ENCODE data around the gene CEP112. TPM values are rescaled to one million over a fixed set of nuclear protein-coding genes. Genes with fewer than 3 reads are reported as not detected.
"Not testable (repeated sequence)": the region's sequence is repeated elsewhere in the genome, so short reads cannot be mapped to it uniquely, and the experiment has no call there.

Gene CEP112
- total and polyA plus RNA-seq, 7 experiments from 2014 or later = 0.08 to 2.5 (median 0.66) TPM; not detected in 1

GRCh38 chr17:65808566-65808965 is 383.4 kb downstream of the CEP112 start:
- H3K36me3 Mint-ChIP-seq = peaks cover 2 to 27% (median 15%) of the 10 kb centered on the region in 5 donors
- H3K27ac Mint-ChIP-seq; DNase-seq; H3K4me1 Mint-ChIP-seq; H3K27ac ChIP-seq (ENCODE audit: low read depth, low read length); H3K4me3 Mint-ChIP-seq; CTCF ChIA-PET; POLR2A ChIA-PET; H3K36me3 ChIP-seq (ENCODE audit: control insufficient read depth in 2 of 3, insufficient read depth in 3 of 3, low read length in 3 of 3); intact Hi-C loops (cut with micrococcal nuclease); ATAC-seq; H3K27me3 ChIP-seq (ENCODE audit: control insufficient read depth in 2 of 2, insufficient read depth in 2 of 2, low read length in 2 of 2); H3K9me3 ChIP-seq (ENCODE audit: control insufficient read depth in 2 of 3, low read length in 3 of 3); H3K4me1 ChIP-seq (ENCODE audit: control insufficient read depth in 2 of 2, insufficient read depth in 2 of 2, low read length in 2 of 2); H3K4me3 ChIP-seq (ENCODE audit: low read length): not testable (repeated sequence)
- H3K9me3 Mint-ChIP-seq = peaks cover 11 to 45% (median 25%) of the 10 kb centered on the region in 11 donors
- H3K27me3 Mint-ChIP-seq = peaks cover 0 to 26% (median 9%) of the 10 kb centered on the region in 5 donors

GRCh38 chr17:65807361-65807760 is 384.6 kb downstream of the CEP112 start:
- peaks cover 0 to 7% (median 0%) of the 10 kb centered on the region in 7 donors for H3K4me1 Mint-ChIP-seq

GRCh38 chr17:65801513-65801912 is 390.4 kb downstream of the CEP112 start:
- no peak for ATAC-seq
- H3K4me3 ChIP-seq (ENCODE audit: low read length) = no peak overlapping the region
- no peak for DNase-seq
- ChIA-PET POLR2A (no interaction called here), CTCF (no interaction called here)
- H3K36me3 Mint-ChIP-seq = peaks cover under 1 to 15% (median 6%) of the 10 kb centered on the region in 5 donors
- no peak overlapping the region for H3K27ac Mint-ChIP-seq
- no peak overlapping the region for H3K4me3 Mint-ChIP-seq
- peaks cover 0 to 14% (median 6%) of the 10 kb centered on the region in 5 donors for H3K27me3 Mint-ChIP-seq
- no peaks in the 10 kb centered on the region for H3K27me3 ChIP-seq (ENCODE audit: control insufficient read depth in 2 of 2, insufficient read depth in 2 of 2, low read length in 2 of 2)
- H3K36me3 ChIP-seq (ENCODE audit: control insufficient read depth in 2 of 3, insufficient read depth in 3 of 3, low read length in 3 of 3) = no peaks in the 10 kb centered on the region
- H3K4me1 Mint-ChIP-seq = peaks cover 0 to 8% (median 0%) of the 10 kb centered on the region in 7 donors
- no peak overlapping the region for H3K27ac ChIP-seq (ENCODE audit: low read depth, low read length)
- H3K9me3 ChIP-seq (ENCODE audit: control insufficient read depth in 2 of 3, low read length in 3 of 3) = peaks cover 0 to 7% (median 3%) of the 10 kb centered on the region in 3 experiments
- no peaks in the 10 kb centered on the region for H3K4me1 ChIP-seq (ENCODE audit: control insufficient read depth in 2 of 2, insufficient read depth in 2 of 2, low read length in 2 of 2)
- H3K9me3 Mint-ChIP-seq = peaks cover 2 to 28% (median 14%) of the 10 kb centered on the region in 11 donors
- intact Hi-C loops (cut with micrococcal nuclease) = no loop called here

More at GRCh38 chr17:65807361-65807760, 384.6 kb downstream of the CEP112 start:
- POLR2A ChIA-PET = no interaction called here
- CTCF ChIA-PET = no interaction called here
- Mint-ChIP-seq H3K27me3 (peaks cover 0 to 30% (median 9%) of the 10 kb centered on the region in 5 donors), H3K27ac (no peak overlapping the region), H3K9me3 (peaks cover 16 to 51% (median 31%) of the 10 kb centered on the region in 11 donors), H3K36me3 (peaks cover 4 to 27% (median 22%) of the 10 kb centered on the region in 5 donors), H3K4me3 (no peak overlapping the region)
- ATAC-seq = no peak
- no peaks in the 10 kb centered on the region for H3K9me3 ChIP-seq (ENCODE audit: control insufficient read depth in 2 of 3, low read length in 3 of 3)
- H3K36me3 ChIP-seq (ENCODE audit: control insufficient read depth in 2 of 3, insufficient read depth in 3 of 3, low read length in 3 of 3) = no peaks in the 10 kb centered on the region
- no peak for DNase-seq
- no peaks in the 10 kb centered on the region for H3K27me3 ChIP-seq (ENCODE audit: control insufficient read depth in 2 of 2, insufficient read depth in 2 of 2, low read length in 2 of 2)
- H3K4me1 ChIP-seq (ENCODE audit: control insufficient read depth in 2 of 2, insufficient read depth in 2 of 2, low read length in 2 of 2) = no peaks in the 10 kb centered on the region
- H3K27ac ChIP-seq (ENCODE audit: low read depth, low read length) = no peak overlapping the region
- intact Hi-C loops (cut with micrococcal nuclease) = no loop called here
- no peak overlapping the region for H3K4me3 ChIP-seq (ENCODE audit: low read length)

- no peaks in the 10 kb centered on the region for H3K4me1 ChIP-seq (ENCODE audit: control insufficient read depth in 2 of 2, insufficient read depth in 2 of 2, low read length in 2 of 2)
- no peak overlapping the region for H3K27ac Mint-ChIP-seq
- no peak overlapping the region for H3K4me3 ChIP-seq (ENCODE audit: low read length)
- peaks cover 0 to 7% (median 3%) of the 10 kb centered on the region in 3 experiments for H3K9me3 ChIP-seq (ENCODE audit: control insufficient read depth in 2 of 3, low read length in 3 of 3)
- no peaks in the 10 kb centered on the region for H3K27me3 ChIP-seq (ENCODE audit: control insufficient read depth in 2 of 2, insufficient read depth in 2 of 2, low read length in 2 of 2)
- peaks cover 2 to 26% (median 14%) of the 10 kb centered on the region in 11 donors for H3K9me3 Mint-ChIP-seq
- H3K36me3 ChIP-seq (ENCODE audit: control insufficient read depth in 2 of 3, insufficient read depth in 3 of 3, low read length in 3 of 3) = no peaks in the 10 kb centered on the region
- ChIA-PET POLR2A (no interaction called here), CTCF (no interaction called here)
- ATAC-seq = no peak
- peaks cover 0 to 9% (median 5%) of the 10 kb centered on the region in 5 donors for H3K27me3 Mint-ChIP-seq
- no peak overlapping the region for H3K4me3 Mint-ChIP-seq
- H3K36me3 Mint-ChIP-seq = peaks cover 0 to 15% (median 5%) of the 10 kb centered on the region in 5 donors
- H3K4me1 Mint-ChIP-seq = peaks cover 0 to 8% (median 0%) of the 10 kb centered on the region in 7 donors
- H3K27ac ChIP-seq (ENCODE audit: low read depth, low read length) = no peak overlapping the region
- no peak for DNase-seq
- intact Hi-C loops (cut with micrococcal nuclease) = no loop called here
These were observed 391.3 kb downstream of the CEP112 start for GRCh38 chr17:65800655-65801054.

GRCh38 chr17:65799869-65800268 is 392.1 kb downstream of the CEP112 start:
- peaks cover 0 to 7% (median 3%) of the 10 kb centered on the region in 3 experiments for H3K9me3 ChIP-seq (ENCODE audit: control insufficient read depth in 2 of 3, low read length in 3 of 3)
- H3K27ac Mint-ChIP-seq = no peak overlapping the region
- no peak overlapping the region for H3K27ac ChIP-seq (ENCODE audit: low read depth, low read length)
- peaks cover 0 to 8% (median 0%) of the 10 kb centered on the region in 7 donors for H3K4me1 Mint-ChIP-seq
- CTCF ChIA-PET = no interaction called here
- H3K4me3 Mint-ChIP-seq = no peak overlapping the region
- POLR2A ChIA-PET = no interaction called here
- no peak overlapping the region for H3K4me3 ChIP-seq (ENCODE audit: low read length)
- H3K27me3 ChIP-seq (ENCODE audit: control insufficient read depth in 2 of 2, insufficient read depth in 2 of 2, low read length in 2 of 2) = no peaks in the 10 kb centered on the region
- intact Hi-C loops (cut with micrococcal nuclease) = loop anchor here in 1 of 2 donors (10.0 kb wide), 1 partner anchor 385 kb away; no protein-coding TSS in a partner anchor
- no peaks in the 10 kb centered on the region for H3K4me1 ChIP-seq (ENCODE audit: control insufficient read depth in 2 of 2, insufficient read depth in 2 of 2, low read length in 2 of 2)
- peaks cover 0 to 9% (median 0%) of the 10 kb centered on the region in 5 donors for H3K27me3 Mint-ChIP-seq
- DNase-seq = no peak
- ATAC-seq = no peak
- peaks cover 2 to 22% (median 14%) of the 10 kb centered on the region in 11 donors for H3K9me3 Mint-ChIP-seq
- peaks cover 0 to 15% (median 5%) of the 10 kb centered on the region in 5 donors for H3K36me3 Mint-ChIP-seq
- no peaks in the 10 kb centered on the region for H3K36me3 ChIP-seq (ENCODE audit: control insufficient read depth in 2 of 3, insufficient read depth in 3 of 3, low read length in 3 of 3)

- H3K4me1 Mint-ChIP-seq = peaks cover 0 to 8% (median 0%) of the 10 kb centered on the region in 7 donors
- CTCF ChIA-PET = no interaction called here
- ATAC-seq (no peak), DNase-seq (no peak)
- H3K9me3 ChIP-seq (ENCODE audit: control insufficient read depth in 2 of 3, low read length in 3 of 3) = peaks cover 0 to 7% (median 3%) of the 10 kb centered on the region in 3 experiments
- H3K27me3 ChIP-seq (ENCODE audit: control insufficient read depth in 2 of 2, insufficient read depth in 2 of 2, low read length in 2 of 2) = no peaks in the 10 kb centered on the region
- no peak overlapping the region for H3K27ac Mint-ChIP-seq
- H3K36me3 ChIP-seq (ENCODE audit: control insufficient read depth in 2 of 3, insufficient read depth in 3 of 3, low read length in 3 of 3) = no peaks in the 10 kb centered on the region
- intact Hi-C loops (cut with micrococcal nuclease) = loop anchor here in 1 of 2 donors (10.0 kb wide), 1 partner anchor 385 kb away; no protein-coding TSS in a partner anchor
- H3K4me1 ChIP-seq (ENCODE audit: control insufficient read depth in 2 of 2, insufficient read depth in 2 of 2, low read length in 2 of 2) = no peaks in the 10 kb centered on the region
- POLR2A ChIA-PET = no interaction called here
- peaks cover 2 to 22% (median 14%) of the 10 kb centered on the region in 11 donors for H3K9me3 Mint-ChIP-seq
- H3K36me3 Mint-ChIP-seq = peaks cover 0 to 15% (median 5%) of the 10 kb centered on the region in 5 donors
- no peak overlapping the region for H3K4me3 Mint-ChIP-seq
- H3K27me3 Mint-ChIP-seq = peaks cover 0 to 9% (median 2%) of the 10 kb centered on the region in 5 donors
- H3K27ac ChIP-seq (ENCODE audit: low read depth, low read length) = no peak overlapping the region
- H3K4me3 ChIP-seq (ENCODE audit: low read length) = no peak overlapping the region
These were observed 392.5 kb downstream of the CEP112 start for GRCh38 chr17:65799454-65799853.

GRCh38 chr17:65797809-65798208 is 394.1 kb downstream of the CEP112 start:
- Mint-ChIP-seq H3K27me3 (peaks cover 0 to 7% (median 6%) of the 10 kb centered on the region in 5 donors), H3K27ac (no peak overlapping the region), H3K36me3 (peaks cover 0 to 13% (median 5%) of the 10 kb centered on the region in 5 donors), H3K4me3 (no peak overlapping the region), H3K9me3 (peaks cover 2 to 21% (median 12%) of the 10 kb centered on the region in 11 donors), H3K4me1 (peaks cover 0 to 8% (median 0%) of the 10 kb centered on the region in 7 donors)
- POLR2A ChIA-PET = no interaction called here
- CTCF ChIA-PET = interaction anchor here (0.9 to 5.2 kb wide), 6 partner anchors 21 to 566 kb away, joined by 3 to 38 read pairs (median 3); no protein-coding TSS in a partner anchor
- Histone ChIP-seq H3K4me3 (ENCODE audit: low read length) (no peak overlapping the region), H3K4me1 (ENCODE audit: control insufficient read depth in 2 of 2, insufficient read depth in 2 of 2, low read length in 2 of 2) (no peaks in the 10 kb centered on the region), H3K9me3 (ENCODE audit: control insufficient read depth in 2 of 3, low read length in 3 of 3) (peaks cover 0 to 7% (median 3%) of the 10 kb centered on the region in 3 experiments), H3K36me3 (ENCODE audit: control insufficient read depth in 2 of 3, insufficient read depth in 3 of 3, low read length in 3 of 3) (no peaks in the 10 kb centered on the region), H3K27me3 (ENCODE audit: control insufficient read depth in 2 of 2, insufficient read depth in 2 of 2, low read length in 2 of 2) (no peaks in the 10 kb centered on the region), H3K27ac (ENCODE audit: low read depth, low read length) (no peak overlapping the region)
- intact Hi-C loops (cut with micrococcal nuclease) = loop anchor here (1.0 to 10.0 kb wide), 2 partner anchors 383 to 504 kb away; no protein-coding TSS in a partner anchor
- DNase-seq = peak in 6 of 9 donors; percentile 17 to 43 (median 24)
- no peak for ATAC-seq
